ENCODE measurements around the gene DDX1. TPM values are rescaled to one million over a fixed set of nuclear protein-coding genes. Genes with fewer than 3 reads are reported as not detected.
"Not testable (repeated sequence)": the region's sequence is repeated elsewhere in the genome, so short reads cannot be mapped to it uniquely, and the experiment has no call there.

DDX1 gene
- total RNA-seq: 10 to 100 TPM; 57.4 to 72.6 (median 71.0) TPM

GRCh38 chr2:15591692-15592463, at the start of gene DDX1:
DDX1 (plus strand) TSS chr2:15591868; CDS start chr2:15591934, 66 bp downstream.
- intact Hi-C loops (cut with DNase I; ENCODE audit: low total_unique reads): no loop called here
- peaks cover 0 to 3% of the 10 kb centered on the region in 2 donors for H3K4me1 ChIP-seq
- no peaks in the 10 kb centered on the region for H3K27me3 ChIP-seq
- TF ChIP-seq CTCF (IDR thresholded peaks at IDR 0.05) (no peak), POLR2A (IDR thresholded peaks at IDR 0.05) (peak; percentile 78), POLR2AphosphoS5 (IDR thresholded peaks at IDR 0.05) (peak; percentile 56 to 95 (median 84))
- H3K36me3 ChIP-seq: no peaks in the 10 kb centered on the region
- no peaks in the 10 kb centered on the region for H3K9me3 ChIP-seq
- peak within 1 kb of the TSS; percentile 94 for H3K27ac ChIP-seq
- DNase-seq (ENCODE audit: low spot score in 2 of 2): peak; percentile 74 to 85
- H3K4me3 ChIP-seq: peak within 1 kb of the TSS; percentile 78 to 93 (median 81)

- H3K4me1 ChIP-seq; intact Hi-C loops (cut with DNase I; ENCODE audit: low total_unique reads); DNase-seq (ENCODE audit: low spot score in 2 of 2); H3K27ac ChIP-seq; H3K9me3 ChIP-seq; H3K4me3 ChIP-seq; H3K36me3 ChIP-seq; H3K27me3 ChIP-seq: not testable (repeated sequence)
Observed at GRCh38 chr2:15542269-15542668, 49.4 kb upstream of the DDX1 start.

- no peak overlapping the region for H3K4me3 ChIP-seq
- H3K27ac ChIP-seq: no peak overlapping the region
- no peak for DNase-seq (ENCODE audit: low spot score in 2 of 2)
- H3K27me3 ChIP-seq: no peaks in the 10 kb centered on the region
- H3K36me3 ChIP-seq: no peaks in the 10 kb centered on the region
- H3K4me1 ChIP-seq: no peaks in the 10 kb centered on the region
- TF ChIP-seq CTCF (IDR thresholded peaks at IDR 0.05) (no peak), POLR2AphosphoS5 (IDR thresholded peaks at IDR 0.05) (no peak), POLR2A (IDR thresholded peaks at IDR 0.05) (no peak)
- intact Hi-C loops (cut with DNase I; ENCODE audit: low total_unique reads): no loop called here
- H3K9me3 ChIP-seq: no peaks in the 10 kb centered on the region
Observed at GRCh38 chr2:15543053-15543452, 48.6 kb upstream of the DDX1 start.

GRCh38 chr2:15543541-15543940, 48.1 kb upstream of the DDX1 start:
- intact Hi-C loops (cut with DNase I; ENCODE audit: low total_unique reads): no loop called here
- no peaks in the 10 kb centered on the region for H3K9me3 ChIP-seq
- H3K27ac ChIP-seq: no peak overlapping the region
- H3K27me3 ChIP-seq: no peaks in the 10 kb centered on the region
- no peak for DNase-seq (ENCODE audit: low spot score in 2 of 2)
- TF ChIP-seq CTCF (IDR thresholded peaks at IDR 0.05) (no peak), POLR2A (IDR thresholded peaks at IDR 0.05) (no peak), POLR2AphosphoS5 (IDR thresholded peaks at IDR 0.05) (no peak)
- H3K4me3 ChIP-seq: no peak overlapping the region
- no peaks in the 10 kb centered on the region for H3K36me3 ChIP-seq
- H3K4me1 ChIP-seq: no peaks in the 10 kb centered on the region

- no peaks in the 10 kb centered on the region for H3K9me3 ChIP-seq
- intact Hi-C loops (cut with DNase I; ENCODE audit: low total_unique reads): no loop called here
Observed at GRCh38 chr2:15544227-15544626, 47.4 kb upstream of the DDX1 start.

More at GRCh38 chr2:15544227-15544626, 47.4 kb upstream of the DDX1 start:
- Histone ChIP-seq H3K27ac (no peak overlapping the region), H3K27me3 (no peaks in the 10 kb centered on the region), H3K36me3 (no peaks in the 10 kb centered on the region), H3K4me1 (no peaks in the 10 kb centered on the region), H3K4me3 (no peak overlapping the region)
- TF ChIP-seq POLR2A (IDR thresholded peaks at IDR 0.05) (no peak), POLR2AphosphoS5 (IDR thresholded peaks at IDR 0.05) (no peak), CTCF (IDR thresholded peaks at IDR 0.05) (no peak)
- no peak for DNase-seq (ENCODE audit: low spot score in 2 of 2)

All from breast epithelium (tissue), 4 donors.